ENCODE measurements around the gene TMEM273.

- TF ChIP-seq POLR2AphosphoS5 (IDR thresholded peaks at IDR 0.05), result no peak
- TF ChIP-seq, protein P1, sequence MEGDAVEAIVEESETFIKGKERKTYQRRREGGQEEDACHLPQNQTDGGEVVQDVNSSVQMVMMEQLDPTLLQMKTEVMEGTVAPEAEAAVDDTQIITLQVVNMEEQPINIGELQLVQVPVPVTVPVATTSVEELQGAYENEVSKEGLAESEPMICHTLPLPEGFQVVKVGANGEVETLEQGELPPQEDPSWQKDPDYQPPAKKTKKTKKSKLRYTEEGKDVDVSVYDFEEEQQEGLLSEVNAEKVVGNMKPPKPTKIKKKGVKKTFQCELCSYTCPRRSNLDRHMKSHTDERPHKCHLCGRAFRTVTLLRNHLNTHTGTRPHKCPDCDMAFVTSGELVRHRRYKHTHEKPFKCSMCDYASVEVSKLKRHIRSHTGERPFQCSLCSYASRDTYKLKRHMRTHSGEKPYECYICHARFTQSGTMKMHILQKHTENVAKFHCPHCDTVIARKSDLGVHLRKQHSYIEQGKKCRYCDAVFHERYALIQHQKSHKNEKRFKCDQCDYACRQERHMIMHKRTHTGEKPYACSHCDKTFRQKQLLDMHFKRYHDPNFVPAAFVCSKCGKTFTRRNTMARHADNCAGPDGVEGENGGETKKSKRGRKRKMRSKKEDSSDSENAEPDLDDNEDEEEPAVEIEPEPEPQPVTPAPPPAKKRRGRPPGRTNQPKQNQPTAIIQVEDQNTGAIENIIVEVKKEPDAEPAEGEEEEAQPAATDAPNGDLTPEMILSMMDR (IDR thresholded peaks at IDR 0.05), result no peak
These were observed 73.0 kb downstream of the TMEM273 start, which contains the start of gene VSTM4 for GRCh38 chr10:49115015-49115795.
